CD4-positive, alpha-beta T cell treated with Interleukin-1 beta for 1 hour (primary cell): ENCODE measurements around the gene SLC6A7.
"Not testable (repeated sequence)": the region's sequence is repeated elsewhere in the genome, so short reads cannot be mapped to it uniquely, and the experiment has no call there.

Experiments
- DNase-seq, 2 donors: peaks; one replicate each; pipeline ENCODE4 v3.0.0-alpha.2; 2020 to 2022

SLC6A7 gene

GRCh38 chr5:150219861-150220260 lies 30.0 kb downstream of the SLC6A7 start:
- no peak for DNase-seq

GRCh38 chr5:150221471-150221870 lies 31.6 kb downstream of the SLC6A7 start:
- no peak for DNase-seq

GRCh38 chr5:150222906-150223305 lies 33.0 kb downstream of the SLC6A7 start:
- no peak for DNase-seq

DNA sequence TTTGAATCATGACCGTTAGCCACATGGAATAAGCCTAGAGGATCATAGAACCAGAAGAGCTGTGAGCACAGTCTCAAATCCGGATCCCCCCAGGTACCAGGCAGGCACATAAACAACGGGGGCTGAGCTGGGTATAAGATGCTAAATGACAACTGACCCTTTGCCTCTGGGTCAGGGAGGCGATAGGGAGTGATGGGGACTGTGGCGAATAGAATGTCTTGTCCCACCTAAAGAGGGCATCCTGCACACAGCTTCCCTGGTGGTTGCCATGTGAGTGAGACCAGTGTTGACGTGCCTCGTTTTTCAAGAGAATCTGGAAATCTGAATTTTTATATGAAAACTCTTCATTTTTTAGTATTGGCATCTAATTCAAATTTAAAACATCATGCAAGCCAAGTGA lies 33.6 kb downstream of the SLC6A7 start:
- no peak for DNase-seq

- no peak for DNase-seq
Observed at GRCh38 chr5:150224483-150225027, 34.7 kb downstream of the SLC6A7 start.

GRCh38 chr5:150227036-150227435 lies 37.2 kb downstream of the SLC6A7 start:
- no peak for DNase-seq

DNA sequence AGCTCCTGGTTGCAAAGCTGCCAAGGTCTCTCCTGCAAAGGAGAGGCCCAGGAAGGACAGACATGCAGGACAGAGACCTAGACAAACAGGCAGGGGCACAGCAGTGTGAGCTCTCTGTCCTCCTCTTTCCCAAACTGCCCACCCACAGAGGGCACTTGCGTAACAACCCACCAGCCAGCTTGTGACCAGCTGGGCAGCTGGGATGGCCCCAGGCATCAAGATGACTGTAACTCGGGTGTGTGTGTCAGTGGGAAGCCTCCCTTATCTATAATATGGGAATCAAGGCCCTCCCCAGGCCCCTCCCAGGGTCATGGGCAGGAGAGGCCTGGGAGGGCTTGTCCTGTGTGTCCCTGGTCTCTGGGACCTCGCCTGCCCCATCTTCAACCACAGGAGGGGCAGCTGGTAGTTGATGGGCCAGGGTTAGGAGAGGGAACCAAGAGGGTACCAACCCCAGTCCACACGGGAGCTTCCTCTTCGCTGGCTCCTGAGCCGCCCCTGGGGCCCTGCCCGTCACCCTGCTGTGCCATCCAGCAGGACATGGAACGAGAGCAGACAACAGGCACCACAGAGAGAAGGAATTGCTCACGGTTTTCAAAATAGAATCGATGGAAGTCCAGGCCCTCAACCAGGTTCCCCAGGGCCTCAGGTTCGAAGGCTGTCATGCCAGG lies 37.9 kb downstream of the SLC6A7 start:
- DNase-seq, result no peak

GRCh38 chr5:150229571-150229970 lies 39.7 kb downstream of the SLC6A7 start:
- no peak for DNase-seq

GRCh38 chr5:150230842-150231241 lies 41.0 kb downstream of the SLC6A7 start:
- no peak for DNase-seq

- not testable (repeated sequence) for DNase-seq
Observed at GRCh38 chr5:150233706-150234105, 43.8 kb downstream of the SLC6A7 start.

DNA sequence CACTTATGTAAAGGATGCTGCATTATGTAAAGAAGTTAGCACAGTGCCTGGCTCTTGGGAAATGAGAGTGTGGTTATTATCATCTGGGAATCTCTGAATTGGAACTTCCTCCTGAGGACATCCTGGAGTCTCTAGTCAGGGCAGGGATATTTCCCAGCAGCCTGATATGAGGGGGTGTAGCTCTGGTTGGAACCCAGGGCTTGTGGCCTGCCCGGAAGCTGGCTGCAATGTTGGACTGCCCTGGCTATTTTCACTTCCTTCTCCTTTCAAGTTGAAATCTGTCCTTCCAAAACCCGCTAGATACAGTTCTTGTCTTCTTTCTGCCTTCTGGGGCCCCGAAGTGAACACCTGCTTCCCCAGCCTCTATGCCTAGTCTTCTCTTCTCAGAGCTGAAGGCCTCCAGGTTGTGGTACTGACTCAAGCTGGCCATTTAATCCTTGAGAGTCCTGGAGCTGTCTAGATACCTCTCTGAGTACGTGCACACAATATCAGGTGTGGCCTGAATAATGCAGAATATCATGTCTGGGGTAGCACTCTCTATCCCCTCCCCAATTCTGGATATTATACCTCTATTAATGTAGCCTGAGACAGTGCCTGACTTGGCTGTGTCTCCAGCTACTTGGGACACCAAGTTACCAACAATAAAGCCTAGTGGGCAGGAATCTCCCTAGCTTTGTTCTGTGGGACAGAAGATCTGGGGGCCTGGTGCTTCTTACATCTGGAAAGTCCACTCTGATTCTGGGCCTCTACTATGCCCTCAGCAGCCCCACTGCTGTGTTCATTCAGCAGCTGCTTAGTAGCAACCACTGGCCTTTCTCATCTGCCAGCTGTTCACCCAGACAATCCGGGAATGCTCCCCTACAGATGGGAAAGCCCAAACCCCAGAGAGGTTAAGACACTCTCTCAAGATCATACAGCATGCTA lies 45.0 kb downstream of the SLC6A7 start:
- no peak for DNase-seq

- DNase-seq, result no peak
Observed at GRCh38 chr5:150235500-150235854, 45.6 kb downstream of the SLC6A7 start.

- DNase-seq, result no peak
Observed at GRCh38 chr5:150236313-150236712, 46.5 kb downstream of the SLC6A7 start.

- DNase-seq, result no peak
Observed at GRCh38 chr5:150236981-150237754, 47.3 kb downstream of the SLC6A7 start.

DNA sequence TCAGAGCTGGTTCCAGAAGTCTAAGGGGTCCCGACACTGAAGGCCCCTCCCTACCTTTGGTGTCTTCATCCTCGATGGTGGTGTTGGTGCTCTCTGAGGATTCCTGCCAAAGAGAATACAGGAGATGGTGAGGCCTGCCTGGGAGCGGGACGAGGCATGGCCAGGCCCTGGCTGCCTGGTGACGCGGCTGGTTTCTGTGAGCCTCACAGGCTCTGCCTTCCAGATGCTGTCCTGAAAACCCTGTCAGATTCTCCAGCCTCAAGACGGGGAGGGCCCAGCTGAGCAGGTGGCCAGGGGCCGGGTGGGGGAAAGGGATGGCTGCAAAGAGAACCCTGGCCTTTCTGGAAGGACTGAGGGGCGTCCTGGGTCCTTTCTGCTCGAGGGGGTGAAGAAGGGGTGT lies 48.8 kb downstream of the SLC6A7 start:
- DNase-seq, result no peak

DNA sequence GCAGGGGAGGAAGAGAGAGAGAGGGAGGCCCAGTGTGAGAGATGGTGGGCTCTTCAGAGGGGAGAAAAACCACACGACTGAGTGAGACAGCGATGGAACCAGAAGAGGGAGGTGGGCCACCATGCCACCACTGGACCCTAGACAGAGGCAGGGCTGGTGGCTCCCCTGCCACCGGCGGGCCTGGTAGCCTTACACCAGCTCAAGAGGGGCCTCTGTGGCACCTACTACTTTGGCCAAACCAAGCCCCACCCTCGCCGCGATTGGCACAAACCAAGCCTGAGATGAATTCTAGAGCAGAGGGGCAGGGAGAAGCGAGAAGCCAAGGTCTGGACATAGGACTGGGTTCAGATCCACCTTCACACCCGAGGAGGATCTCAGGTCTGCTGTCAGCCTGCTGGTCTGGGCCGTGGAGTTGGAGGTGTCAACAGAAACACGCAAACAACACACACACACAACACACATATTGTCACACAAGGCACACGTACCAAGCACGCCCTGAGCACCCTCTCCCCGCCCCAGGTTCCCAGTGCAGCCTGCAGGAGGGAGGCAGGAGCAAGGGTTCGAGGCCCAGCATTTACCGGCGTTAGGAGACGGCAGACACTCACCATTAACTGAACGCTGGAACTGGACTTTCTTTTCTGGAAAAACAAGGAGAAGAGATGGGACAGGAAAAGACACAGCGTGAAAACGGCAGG lies 49.4 kb downstream of the SLC6A7 start:
- no peak for DNase-seq

DNA sequence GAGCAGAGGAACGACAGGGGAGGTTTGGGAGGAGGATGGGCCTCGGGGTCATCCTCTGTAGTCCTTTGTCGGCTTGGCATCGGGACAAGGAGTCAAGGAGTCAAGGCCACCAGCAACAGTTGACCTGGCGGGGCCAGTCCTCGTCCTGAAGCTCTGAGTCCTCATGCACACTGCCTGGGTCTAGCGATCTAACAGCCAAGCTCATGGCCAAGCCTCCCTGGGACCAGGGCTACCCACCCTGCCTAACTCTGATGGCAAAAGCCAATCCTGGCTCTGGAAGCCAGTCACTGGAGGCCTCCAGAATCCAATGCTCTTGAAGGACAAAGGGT lies 49.9 kb downstream of the SLC6A7 start:
- no peak for DNase-seq

DNA sequence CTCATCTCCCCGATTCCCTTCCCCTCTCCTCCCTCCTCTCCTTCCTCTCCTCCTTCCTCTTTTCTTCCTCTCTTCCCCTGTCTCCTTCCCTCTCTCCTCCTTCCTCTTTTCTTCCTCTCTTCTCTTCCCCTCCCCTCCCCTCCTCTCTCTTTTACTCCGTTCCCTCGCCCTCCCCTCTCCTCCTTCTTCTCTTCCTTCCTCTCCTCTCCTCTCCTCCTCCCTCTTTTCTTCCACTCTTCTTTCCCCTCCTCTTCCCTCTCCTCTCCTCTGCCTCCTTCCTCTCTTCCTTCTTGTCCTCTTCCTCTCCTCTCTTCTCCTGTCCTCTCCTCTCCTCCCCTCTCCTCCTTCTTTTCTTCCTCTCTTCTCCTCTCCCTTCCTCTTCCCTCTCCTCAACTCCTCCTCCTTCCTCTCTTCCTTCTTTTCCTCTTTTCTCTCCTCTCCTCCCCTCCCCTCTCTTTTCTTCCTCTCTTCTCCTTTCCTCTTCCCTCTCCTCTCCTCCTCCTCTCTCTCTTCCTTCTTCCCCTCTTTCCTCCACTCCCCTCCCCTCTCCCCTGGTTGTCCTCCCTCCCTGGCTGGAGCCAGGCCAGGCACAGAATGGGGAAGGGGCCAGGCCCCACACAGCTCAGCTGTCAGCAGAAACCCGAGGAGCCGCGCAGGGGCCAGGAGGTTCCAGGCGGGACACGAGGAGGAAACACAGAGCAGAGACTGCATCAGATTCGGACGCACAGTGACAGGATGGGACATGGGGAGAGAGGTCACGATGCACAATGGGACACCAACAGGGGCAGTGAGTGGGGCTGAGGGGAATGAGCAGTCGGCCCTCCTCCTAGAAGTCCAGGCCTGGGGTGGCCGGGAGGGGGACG lies 51.7 kb downstream of the SLC6A7 start:
- DNase-seq, result no peak

GRCh38 chr5:150242251-150242894 lies 52.5 kb downstream of the SLC6A7 start:
- no peak for DNase-seq

GRCh38 chr5:150243590-150243989 lies 53.7 kb downstream of the SLC6A7 start:
- no peak for DNase-seq

GRCh38 chr5:150244209-150244608 lies 54.3 kb downstream of the SLC6A7 start:
- no peak for DNase-seq
